Measurements from ENCODE around the gene INTS15. TPM values are rescaled to one million over a fixed set of nuclear protein-coding genes. Genes with fewer than 3 reads are reported as not detected.

Gene INTS15
- total and polyA plus RNA-seq, 2 donors (not counting 3 experiments of a cell fraction or from before 2014, with no cell fraction given) = 35.7 to 51.6 TPM

DNA sequence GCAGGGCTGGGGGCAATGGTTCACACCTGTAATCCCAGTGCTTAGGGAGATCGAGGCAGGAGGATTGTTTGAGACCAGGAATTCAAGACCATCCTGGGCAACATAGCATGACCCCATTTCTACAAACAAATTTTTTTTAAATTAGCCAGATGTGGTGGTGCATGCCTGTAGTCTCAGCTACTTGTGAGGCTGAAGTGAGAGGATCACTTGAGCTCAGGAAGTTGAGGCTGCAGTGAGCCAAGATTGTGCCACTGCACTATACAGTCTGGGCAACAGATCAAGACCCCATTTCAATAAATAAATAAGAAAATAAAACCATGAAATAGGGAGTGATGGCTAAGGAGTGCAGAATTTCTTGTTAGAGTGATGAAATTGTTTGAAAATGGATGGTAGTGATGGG is 47.5 kb upstream of the INTS15 start:
- no TSS peak for BruUV-seq (replicated peaks)
- dilution Hi-C loops (cut with MboI; ENCODE audit: extremely low pct_ligation_motif_present, low sequenced_read_pairs) = no loop called here

More for the DNA sequence above, 47.5 kb upstream of the INTS15 start:
- no peak overlapping the region for H3K4me2 ChIP-seq (ENCODE audit: insufficient read depth, low read length)
- no peaks in the 10 kb centered on the region for H3K9me3 ChIP-seq (replicated peaks; ENCODE audit: control insufficient read depth, insufficient read depth, low read length)
- POLR2A ChIA-PET = no interaction called here
- no peak overlapping the region for H2AFZ ChIP-seq (ENCODE audit: low read depth, low read length)
- H3K27me3 ChIP-seq (ENCODE audit: control insufficient read depth in 2 of 2, insufficient read depth in 2 of 2, low read length in 2 of 2) = no peaks in the 10 kb centered on the region
- CTCF ChIA-PET = no interaction called here
- FAIRE-seq = no peak
- no peak for TF ChIP-seq POLR2AphosphoS5 (IDR thresholded peaks at IDR 0.05; ENCODE audit: insufficient read depth, low read depth, low read length)
- TF ChIP-seq MYC (IDR thresholded peaks at IDR 0.05; ENCODE audit: low read depth, low read length) = no peak
- no peak for TF ChIP-seq MAX (IDR thresholded peaks at IDR 0.05; ENCODE audit: insufficient read depth, insufficient read length)
- no peak for TF ChIP-seq POLR2A (IDR thresholded peaks at IDR 0.05; ENCODE audit: low read depth, low read length)
- TF ChIP-seq EZH2 (IDR thresholded peaks at IDR 0.05; ENCODE audit: borderline replicate concordance, low read depth, low read length, severe bottlenecking) = no peak
- TF ChIP-seq, protein P1, sequence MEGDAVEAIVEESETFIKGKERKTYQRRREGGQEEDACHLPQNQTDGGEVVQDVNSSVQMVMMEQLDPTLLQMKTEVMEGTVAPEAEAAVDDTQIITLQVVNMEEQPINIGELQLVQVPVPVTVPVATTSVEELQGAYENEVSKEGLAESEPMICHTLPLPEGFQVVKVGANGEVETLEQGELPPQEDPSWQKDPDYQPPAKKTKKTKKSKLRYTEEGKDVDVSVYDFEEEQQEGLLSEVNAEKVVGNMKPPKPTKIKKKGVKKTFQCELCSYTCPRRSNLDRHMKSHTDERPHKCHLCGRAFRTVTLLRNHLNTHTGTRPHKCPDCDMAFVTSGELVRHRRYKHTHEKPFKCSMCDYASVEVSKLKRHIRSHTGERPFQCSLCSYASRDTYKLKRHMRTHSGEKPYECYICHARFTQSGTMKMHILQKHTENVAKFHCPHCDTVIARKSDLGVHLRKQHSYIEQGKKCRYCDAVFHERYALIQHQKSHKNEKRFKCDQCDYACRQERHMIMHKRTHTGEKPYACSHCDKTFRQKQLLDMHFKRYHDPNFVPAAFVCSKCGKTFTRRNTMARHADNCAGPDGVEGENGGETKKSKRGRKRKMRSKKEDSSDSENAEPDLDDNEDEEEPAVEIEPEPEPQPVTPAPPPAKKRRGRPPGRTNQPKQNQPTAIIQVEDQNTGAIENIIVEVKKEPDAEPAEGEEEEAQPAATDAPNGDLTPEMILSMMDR (IDR thresholded peaks at IDR 0.05; ENCODE audit: extremely low read depth in 1 of 2, insufficient read depth in 1 of 2, low read depth in 1 of 2, low read length in 2 of 2) = no peak
- no peak for TF ChIP-seq FOS (IDR thresholded peaks at IDR 0.05; ENCODE audit: borderline replicate concordance, insufficient read depth, low read length)
- no peak for TF ChIP-seq JUN (IDR thresholded peaks at IDR 0.05; ENCODE audit: borderline replicate concordance, insufficient read depth, insufficient read length, low read depth)
- TF ChIP-seq GATA2 (IDR thresholded peaks at IDR 0.05; ENCODE audit: insufficient read depth, insufficient read length, low read depth, low read length) = no peak
- no peaks in the 10 kb centered on the region for H4K20me1 ChIP-seq (replicated peaks; ENCODE audit: control insufficient read depth, extremely low read depth, insufficient read depth, low read length)
- no peak overlapping the region for H3K4me3 ChIP-seq (replicated peaks in 1 of 3; ENCODE audit: insufficient read depth in 1 of 3, low read depth in 1 of 3, low read length in 3 of 3)
- H3K36me3 ChIP-seq (ENCODE audit: control insufficient read depth in 2 of 2, extremely low read depth in 1 of 2, insufficient read depth in 2 of 2, low read length in 2 of 2) = no peaks in the 10 kb centered on the region
- intact Hi-C loops (cut with micrococcal nuclease) = no loop called here
- H3K9ac ChIP-seq (replicated peaks; ENCODE audit: extremely low read depth, insufficient read depth, low read length) = no peak overlapping the region
- no peaks in the 10 kb centered on the region for H3K9me1 ChIP-seq (replicated peaks; ENCODE audit: control insufficient read depth, extremely low read depth, insufficient read depth, low read length)
- no peak for DNase-seq (ENCODE audit: low read depth, low spot score)
- no peaks in the 10 kb centered on the region for H3K4me1 ChIP-seq (ENCODE audit: control insufficient read depth, extremely low read depth, insufficient read depth, low read length)
- no peak overlapping the region for H3K27ac ChIP-seq (ENCODE audit: insufficient read depth, low read depth, low read length)
- H3K79me2 ChIP-seq (ENCODE audit: control insufficient read depth, insufficient read depth, low read length) = no peaks in the 10 kb centered on the region
